PC-3 (cell line): ENCODE data around the gene CLPTM1L.

ENCODE experiments used
- CTCF ChIP-seq: fragments of 300-600 bp; sonication (generic); conservative IDR thresholded peaks from 2 replicates; pipeline ENCODE4 v1.5.1; 2017; ENCODE audit warnings: antibody characterized with exemption, low read depth, mild to moderate bottlenecking, low read length
- EZH2 ChIP-seq: fragments of 300-600 bp; sonication (generic); IDR thresholded peaks from one replicate; pipeline ENCODE4 v1.6.1; 2017; ENCODE audit warnings: antibody characterized with exemption, mild to moderate bottlenecking, low read length; ENCODE audit not compliant: unreplicated experiment

- TF ChIP-seq CTCF (no peak), EZH2 (no peak)
These were observed 67.1 kb downstream of the CLPTM1L start for GRCh38 chr5:1277781-1278180.
